GM18909 (cell line): ENCODE measurements around the gene TPD52L2.
"Not testable (repeated sequence)": the region's sequence is repeated elsewhere in the genome, so short reads cannot be mapped to it uniquely, and the experiment has no call there.

ENCODE experiments used
- ATAC-seq: cut with Tn5 transposase; IDR thresholded peaks from one replicate; pipeline ENCODE4 v1.9.1; 2021; ENCODE audit warnings: mild to moderate bottlenecking; ENCODE audit not compliant: unreplicated experiment, poor library complexity

TPD52L2 gene

GRCh38 chr20:63876489-63877036 lies 11.5 kb downstream of the TPD52L2 start:
- ATAC-seq = no peak

DNA sequence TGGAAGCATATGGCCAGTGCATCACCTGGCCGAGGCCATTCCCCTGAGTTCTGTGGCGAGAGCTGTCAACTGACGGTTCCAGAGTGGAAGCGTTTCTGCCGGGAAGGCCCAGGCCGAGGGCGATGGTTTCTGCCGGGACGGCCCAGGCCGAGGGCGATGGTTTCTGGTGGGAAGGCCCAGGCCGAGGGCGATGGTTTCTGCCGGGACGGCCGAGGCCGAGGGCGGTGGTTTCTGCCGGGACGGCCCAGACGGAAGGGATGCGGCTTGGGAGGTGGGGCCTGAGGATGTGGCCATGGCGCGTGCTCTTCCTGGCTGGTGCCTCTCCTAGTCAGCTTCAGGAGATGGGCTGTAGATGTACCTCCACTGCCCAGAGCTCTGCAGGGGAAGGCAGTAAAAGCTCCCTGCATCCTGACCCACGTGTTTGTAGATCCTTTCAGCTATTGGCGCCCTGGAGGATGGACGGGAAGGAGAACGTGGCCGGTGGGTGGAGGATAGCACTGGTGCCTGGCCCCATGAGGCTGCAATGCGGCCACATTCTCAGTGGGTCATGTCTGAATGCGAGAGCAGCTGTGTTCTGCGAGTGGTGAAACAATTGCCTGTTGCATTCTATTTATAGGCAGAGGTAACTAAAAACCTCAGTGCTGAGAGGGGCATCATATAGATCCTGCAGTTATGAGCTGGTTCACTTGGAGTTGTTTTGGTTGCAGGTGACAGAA lies 12.8 kb downstream of the TPD52L2 start:
- ATAC-seq = no peak

DNA sequence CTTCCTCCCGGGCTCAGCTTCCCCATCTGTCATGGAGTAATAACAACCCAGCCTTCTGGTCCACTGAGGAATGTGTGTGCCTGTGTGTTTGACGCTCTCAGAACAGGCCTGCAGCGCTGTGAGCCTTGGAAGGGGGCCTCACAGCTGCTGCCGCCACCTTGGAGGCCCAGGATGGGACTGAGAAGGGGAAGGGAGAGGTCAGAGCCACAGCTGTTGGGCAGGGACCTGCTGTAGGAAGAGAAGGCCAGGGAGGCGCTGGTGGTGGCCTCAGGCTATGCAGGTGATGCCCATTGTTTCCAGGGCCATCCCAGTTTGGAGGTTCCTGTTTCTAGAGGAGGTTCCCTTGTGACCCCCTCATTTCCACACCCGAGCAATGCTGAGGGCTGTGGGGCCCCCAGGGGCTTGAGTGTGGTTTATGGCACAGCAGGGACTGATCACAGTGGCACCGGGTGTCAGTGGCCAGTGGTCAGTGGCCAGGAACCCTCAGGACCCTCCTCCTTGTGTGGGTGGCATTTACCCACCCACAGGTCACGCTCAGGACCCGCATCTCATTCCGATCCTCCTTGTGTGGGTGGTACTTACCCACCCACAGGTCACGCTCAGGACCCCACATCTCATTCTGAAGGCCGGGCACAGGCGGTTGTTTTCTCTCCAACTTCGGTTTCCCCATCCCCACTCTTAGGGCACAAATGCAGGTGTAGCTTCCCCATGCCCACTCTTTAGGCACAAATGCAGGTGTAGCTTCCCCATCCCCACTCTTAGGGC lies 14.0 kb downstream of the TPD52L2 start:
- no peak for ATAC-seq

DNA sequence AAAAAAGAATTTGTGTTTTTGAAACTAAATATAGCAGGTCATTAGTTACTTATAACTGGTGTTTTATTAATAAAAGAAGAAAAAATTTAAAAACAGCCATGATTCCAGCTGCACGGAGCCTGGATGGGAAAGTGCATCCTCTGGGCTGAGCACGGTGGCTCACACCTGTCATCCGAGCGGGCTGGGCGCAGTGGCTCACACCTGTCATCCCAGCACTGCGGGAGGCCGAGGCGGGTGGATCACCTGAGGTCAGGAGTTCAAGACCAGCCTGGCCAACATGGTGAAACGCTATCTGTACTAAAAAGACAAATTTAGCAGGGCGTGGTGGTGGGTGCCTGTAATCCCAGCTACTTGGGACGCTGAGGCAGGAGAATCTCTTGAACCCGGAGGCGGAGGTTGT lies 15.8 kb downstream of the TPD52L2 start:
- ATAC-seq = not testable (repeated sequence)

DNA sequence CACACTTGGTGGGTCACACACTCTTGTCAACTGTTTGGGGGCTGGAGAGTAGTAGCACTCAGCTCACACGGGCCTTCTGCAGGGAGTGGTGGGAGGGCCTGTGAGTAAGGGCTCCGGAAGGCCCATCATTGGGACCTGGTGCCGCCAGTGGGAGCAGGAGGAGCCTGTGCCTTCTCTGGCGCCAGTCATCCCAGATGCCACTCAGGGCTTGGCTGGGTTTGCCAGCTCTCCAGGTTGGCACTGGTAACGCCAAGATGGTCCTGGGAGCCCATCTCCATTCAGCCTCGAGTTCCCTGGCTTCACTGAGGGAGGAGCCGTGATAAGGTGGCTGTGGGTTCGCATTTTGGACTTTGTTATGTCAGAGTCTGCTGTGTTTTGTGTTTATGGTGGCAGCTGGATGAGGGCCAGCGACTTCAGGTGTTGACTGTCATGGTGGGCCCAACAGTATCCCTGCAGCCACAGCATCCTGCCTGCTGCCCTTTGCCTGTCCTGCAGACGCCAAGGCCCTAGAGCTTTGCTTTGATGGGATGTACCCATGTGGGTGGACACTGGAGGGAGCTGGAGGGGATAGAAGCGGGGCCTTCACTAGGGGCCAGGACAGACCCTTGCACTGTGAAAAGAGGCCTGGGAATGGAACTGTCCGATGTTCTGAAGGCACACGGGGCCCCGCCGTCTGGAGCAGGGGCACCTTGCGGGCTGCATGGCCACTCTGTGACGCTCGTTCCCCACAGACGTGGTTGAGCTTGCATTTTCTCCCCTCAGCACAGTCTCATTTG lies 16.6 kb downstream of the TPD52L2 start:
- no peak for ATAC-seq

- no peak for ATAC-seq
Measured at GRCh38 chr20:63882257-63883200, 17.5 kb downstream of the TPD52L2 start.

- no peak for ATAC-seq
Measured at GRCh38 chr20:63883201-63883593, 18.1 kb downstream of the TPD52L2 start.

- ATAC-seq = no peak
Measured at GRCh38 chr20:63884506-63885263, 19.6 kb downstream of the TPD52L2 start.

DNA sequence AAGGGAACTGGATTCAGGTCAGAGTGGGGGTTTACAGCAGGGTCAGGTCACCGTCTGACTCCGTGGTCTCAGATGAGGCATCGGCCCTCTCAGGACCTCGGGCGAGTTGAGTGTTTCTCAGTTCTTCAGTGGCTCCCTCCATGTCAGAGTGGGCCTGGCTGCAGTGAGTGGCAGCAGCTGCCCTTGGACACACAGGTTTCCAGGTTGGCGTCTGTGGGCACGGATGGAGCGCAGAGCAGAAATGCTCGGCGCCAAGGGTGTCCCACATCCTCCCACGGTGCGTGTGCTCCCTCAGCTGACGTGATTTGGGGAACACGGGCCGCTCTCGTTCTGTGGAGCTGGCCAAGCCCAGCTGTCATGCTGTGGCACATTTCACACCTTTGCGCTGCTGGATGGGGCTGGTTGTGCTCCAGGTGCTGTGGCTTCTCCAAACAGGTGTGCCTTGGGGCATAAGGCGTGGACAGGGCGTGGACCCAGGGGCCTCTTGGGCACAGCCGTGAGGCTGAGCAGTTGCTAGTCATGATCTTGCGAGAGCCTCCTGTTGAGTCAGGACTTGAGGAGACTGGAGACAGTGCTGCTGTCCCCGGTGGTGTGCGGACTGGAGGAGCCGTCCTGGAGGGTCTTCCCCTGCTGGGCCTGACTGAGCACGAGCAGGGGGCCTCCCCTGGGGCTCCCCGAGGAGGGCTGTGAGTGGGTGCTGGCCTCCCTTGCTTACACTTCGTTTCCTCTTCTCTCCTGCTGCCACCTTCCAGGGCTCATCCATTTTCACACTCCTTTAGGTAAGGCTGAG lies 20.4 kb downstream of the TPD52L2 start:
- ATAC-seq = no peak

DNA sequence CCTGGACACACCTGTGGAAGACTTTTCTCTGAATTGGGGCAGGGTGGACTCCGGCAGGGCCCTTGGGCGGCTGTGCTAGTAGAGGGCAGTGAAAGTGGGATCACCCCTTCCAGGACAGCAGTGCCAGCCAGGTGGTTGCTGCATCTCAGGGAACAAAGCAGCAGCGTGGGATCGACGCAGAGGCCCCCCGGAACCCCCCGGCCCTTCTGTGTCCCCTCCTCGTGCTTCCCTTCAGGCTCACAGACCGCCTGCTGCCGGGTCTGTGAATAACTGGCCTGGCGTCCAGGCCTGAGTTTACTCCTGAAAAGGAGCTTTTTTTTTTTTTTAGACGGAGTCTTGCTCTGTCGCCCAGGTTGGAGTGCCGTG lies 21.0 kb downstream of the TPD52L2 start:
- ATAC-seq = no peak

DNA sequence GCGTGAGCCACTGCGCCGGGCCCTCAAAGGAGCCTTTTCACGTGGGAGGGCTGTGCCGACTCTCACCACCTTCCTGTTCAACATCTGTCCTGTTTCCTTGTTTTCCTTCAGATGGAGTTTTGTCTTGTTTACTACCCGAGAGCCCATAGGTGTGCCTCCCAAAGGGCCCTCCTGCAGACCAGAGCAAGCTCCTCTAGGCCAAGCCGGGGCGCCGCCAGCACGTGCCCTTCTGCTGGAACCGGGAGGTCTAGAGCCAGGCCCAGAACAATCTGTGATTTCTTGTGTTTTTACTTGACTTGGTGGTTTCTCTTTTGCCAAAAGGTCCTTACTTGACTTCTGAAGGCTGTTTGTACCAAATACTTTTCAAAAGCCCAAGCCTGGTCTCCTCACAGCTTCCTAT lies 21.9 kb downstream of the TPD52L2 start:
- ATAC-seq = no peak

- ATAC-seq = no peak
Measured at GRCh38 chr20:63889241-63890200, 24.5 kb downstream of the TPD52L2 start.

- ATAC-seq = no peak
Measured at GRCh38 chr20:63890201-63890576, 25.1 kb downstream of the TPD52L2 start.

DNA sequence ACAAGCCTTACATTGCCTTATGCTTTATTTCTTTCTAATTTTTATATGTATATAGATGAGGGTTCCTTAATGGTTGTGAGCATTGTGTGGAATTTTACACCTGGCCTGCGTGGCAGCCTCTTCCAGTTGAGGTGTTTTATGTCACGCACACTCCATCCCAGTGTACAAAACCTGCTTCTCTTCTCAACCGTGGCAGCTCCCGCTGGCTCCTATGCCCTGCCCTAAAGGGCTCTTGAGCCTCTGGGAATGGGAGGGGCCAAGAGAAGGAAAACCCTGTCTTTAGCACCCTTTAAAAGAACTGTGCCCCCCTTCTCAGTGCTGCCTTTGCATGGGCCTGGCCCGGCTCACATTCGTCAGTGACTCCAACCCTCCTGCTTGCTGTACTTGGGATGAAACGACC lies 25.5 kb downstream of the TPD52L2 start:
- no peak for ATAC-seq

- no peak for ATAC-seq
Measured at GRCh38 chr20:63891061-63892002, 26.3 kb downstream of the TPD52L2 start.

- ATAC-seq = no peak
Measured at GRCh38 chr20:63892402-63892801, 27.3 kb downstream of the TPD52L2 start.
